ENCODE results near the gene EEA1. TPM values are rescaled to one million over a fixed set of nuclear protein-coding genes. Genes with fewer than 3 reads are reported as not detected.

The EEA1 gene
- total RNA-seq, 2 donors from 2014 or later: 5.9 to 7.3 TPM

- Histone ChIP-seq H3K27ac (no peak overlapping the region), H3K36me3 (replicated peaks in 1 of 2; ENCODE audit: insufficient read depth in 1 of 2, low read depth in 2 of 2) (no peaks in the 10 kb centered on the region), H3K9me3 (peaks cover 0 to 9% (median 0%) of the 10 kb centered on the region in 3 donors), H3K4me1 (no peaks in the 10 kb centered on the region), H3K4me3 (no peak overlapping the region), H3K27me3 (no peaks in the 10 kb centered on the region)
- DNase-seq (no peak), ATAC-seq (no peak)
- TF ChIP-seq POLR2A (IDR thresholded peaks at IDR 0.05) (no peak), CTCF (IDR thresholded peaks at IDR 0.05) (no peak)
- intact Hi-C loops (cut with DNase I): no loop called here
- WGBS, 2 donors: 59 to 60% methylated on average over 1 of the region's 1 CpG
Observed at GRCh38 chr12:92949466-92949865, 20.4 kb upstream of the EEA1 start.

GRCh38 chr12:92947589-92948215, 18.6 kb upstream of the EEA1 start:
- Histone ChIP-seq H3K9me3 (no peaks in the 10 kb centered on the region), H3K4me3 (no peak overlapping the region), H3K36me3 (replicated peaks in 1 of 2; ENCODE audit: insufficient read depth in 1 of 2, low read depth in 2 of 2) (no peaks in the 10 kb centered on the region), H3K27ac (no peak overlapping the region), H3K27me3 (no peaks in the 10 kb centered on the region), H3K4me1 (no peaks in the 10 kb centered on the region)
- DNase-seq (no peak), ATAC-seq (no peak)
- no peak for TF ChIP-seq CTCF (IDR thresholded peaks at IDR 0.05)
- no peak for TF ChIP-seq POLR2A (IDR thresholded peaks at IDR 0.05)
- intact Hi-C loops (cut with DNase I): no loop called here

GRCh38 chr12:92945659-92946220, 16.6 kb upstream of the EEA1 start:
- Histone ChIP-seq H3K9me3 (no peaks in the 10 kb centered on the region), H3K27me3 (no peaks in the 10 kb centered on the region), H3K4me3 (no peak overlapping the region), H3K36me3 (replicated peaks in 1 of 2; ENCODE audit: insufficient read depth in 1 of 2, low read depth in 2 of 2) (no peaks in the 10 kb centered on the region), H3K4me1 (no peaks in the 10 kb centered on the region), H3K27ac (no peak overlapping the region)
- TF ChIP-seq POLR2A (IDR thresholded peaks at IDR 0.05): no peak
- no peak for TF ChIP-seq CTCF (IDR thresholded peaks at IDR 0.05)
- WGBS, 2 donors: 28 to 36% methylated on average over 2 of the region's 2 CpGs
- DNase-seq (no peak), ATAC-seq (no peak)
- intact Hi-C loops (cut with DNase I): no loop called here

GRCh38 chr12:92943482-92944250, 14.6 kb upstream of the EEA1 start:
- no peak for DNase-seq
- Histone ChIP-seq H3K36me3 (replicated peaks in 1 of 2; ENCODE audit: insufficient read depth in 1 of 2, low read depth in 2 of 2) (no peaks in the 10 kb centered on the region), H3K4me1 (no peaks in the 10 kb centered on the region), H3K4me3 (no peak overlapping the region), H3K27me3 (no peaks in the 10 kb centered on the region), H3K9me3 (no peaks in the 10 kb centered on the region), H3K27ac (no peak overlapping the region)
- TF ChIP-seq CTCF (IDR thresholded peaks at IDR 0.05) (no peak), POLR2A (IDR thresholded peaks at IDR 0.05) (no peak)
- 57 to 65% methylated on average over 6 of the region's 6 CpGs for WGBS, 2 donors
- intact Hi-C loops (cut with DNase I): no loop called here
- no peak for ATAC-seq
